IPS-NIHi7 (cell line): Measurements from ENCODE around the gene ATXN1.
A peak's percentile ranks its signal among the peaks of the same experiment; 100 is the strongest.
"Not testable (repeated sequence)": the region's sequence is repeated elsewhere in the genome, so short reads cannot be mapped to it uniquely, and the experiment has no call there.

Experiments used
- DNase-seq: peaks from one replicate; pipeline ENCODE4 v3.0.0; 2012; ENCODE audit warnings: mixed read lengths; ENCODE audit errors: extremely low spot score

The ATXN1 gene

DNA sequence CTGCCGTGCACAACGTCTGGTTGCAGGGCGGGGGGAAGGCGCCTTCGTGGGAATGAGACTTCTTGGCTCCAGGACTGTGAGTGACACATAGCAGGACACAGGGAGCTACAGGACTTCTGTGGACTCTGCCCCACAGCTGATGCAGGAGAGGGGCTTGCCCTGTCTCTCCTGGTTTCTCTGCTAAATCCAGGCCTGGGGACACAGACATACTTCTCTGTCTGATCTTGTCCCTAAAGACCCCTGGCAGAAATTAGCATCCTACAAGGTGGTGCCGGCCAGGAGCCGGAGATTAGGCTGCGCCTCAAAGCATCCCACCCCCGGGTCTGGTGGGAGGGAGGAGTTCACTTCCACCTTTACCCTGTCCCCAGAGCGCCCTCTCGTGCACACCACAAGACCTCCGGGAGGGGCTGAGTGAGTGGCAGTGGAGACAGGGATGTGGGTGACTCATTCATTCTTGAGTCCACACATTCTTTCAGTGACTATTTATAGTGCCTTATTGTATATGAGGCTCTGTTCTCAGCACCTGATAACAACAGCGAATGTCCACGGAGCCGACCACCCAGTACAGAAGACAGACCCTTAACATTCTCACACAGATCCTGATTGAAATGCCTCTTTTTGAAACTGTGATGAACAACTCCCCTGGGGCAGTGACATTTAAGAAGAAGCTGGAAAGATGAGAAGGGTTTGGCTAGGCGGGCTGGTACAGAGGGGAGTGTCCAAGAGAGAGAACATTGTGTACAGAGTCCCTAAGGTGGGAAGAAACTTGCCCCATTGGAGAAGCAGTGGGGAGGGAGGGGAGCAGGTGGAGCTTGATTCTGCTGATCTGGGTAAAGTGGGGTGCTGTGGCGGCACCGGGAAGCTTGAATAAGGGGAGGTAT lies 483.9 kb downstream of the ATXN1 start:
- DNase-seq: peak; percentile 87

DNA sequence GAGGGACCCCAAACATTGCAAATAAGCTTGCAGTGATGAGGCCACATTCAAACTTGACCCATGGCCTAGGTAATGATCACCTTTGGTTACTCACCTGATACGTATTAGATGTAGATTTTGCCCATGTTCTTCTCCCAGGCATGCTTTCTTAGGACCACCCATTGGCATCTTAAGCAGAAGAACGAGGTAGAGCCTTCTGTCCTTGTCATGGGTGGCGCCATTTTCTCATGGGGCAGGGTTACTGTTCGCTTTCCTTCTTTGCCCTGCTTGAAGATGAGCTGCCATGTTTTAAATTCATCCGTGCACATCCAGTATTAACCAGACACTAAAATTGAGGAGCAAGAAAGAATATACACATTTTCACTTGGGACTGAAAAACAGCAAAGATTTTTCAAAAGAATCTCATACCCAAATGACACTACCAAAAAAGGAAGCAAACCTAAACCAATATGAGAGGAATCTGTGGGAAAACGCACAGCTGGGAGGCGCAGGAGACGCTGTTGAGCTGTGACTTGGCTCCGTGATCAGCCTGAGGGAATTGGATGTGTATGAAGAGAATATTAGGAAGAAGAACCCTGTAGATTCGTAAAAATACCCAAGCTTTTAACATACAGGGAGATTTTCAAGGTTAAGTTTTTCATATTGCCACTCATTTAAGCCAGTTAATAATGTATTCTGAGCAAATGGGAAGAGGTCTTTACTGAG lies 486.2 kb downstream of the ATXN1 start:
- no peak for DNase-seq

DNA sequence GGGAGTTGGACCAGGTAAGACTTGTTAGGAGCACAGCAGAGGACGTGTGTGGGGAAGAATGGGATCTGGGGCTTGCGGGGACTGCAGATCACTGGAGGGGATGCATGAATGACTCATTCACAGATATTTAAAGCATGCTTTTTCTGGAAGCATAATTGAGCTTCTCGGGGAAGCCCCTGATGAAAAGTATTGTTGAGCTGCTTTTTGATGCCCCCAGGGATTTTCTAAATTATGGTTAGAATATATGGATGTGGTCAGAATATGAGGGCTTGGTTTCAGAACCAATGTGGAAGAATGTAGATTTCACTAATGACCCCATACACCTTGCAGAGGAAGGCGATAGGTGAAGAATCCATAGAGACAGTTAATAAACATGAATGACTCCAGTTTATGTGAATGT lies 486.8 kb downstream of the ATXN1 start:
- DNase-seq: no peak

DNA sequence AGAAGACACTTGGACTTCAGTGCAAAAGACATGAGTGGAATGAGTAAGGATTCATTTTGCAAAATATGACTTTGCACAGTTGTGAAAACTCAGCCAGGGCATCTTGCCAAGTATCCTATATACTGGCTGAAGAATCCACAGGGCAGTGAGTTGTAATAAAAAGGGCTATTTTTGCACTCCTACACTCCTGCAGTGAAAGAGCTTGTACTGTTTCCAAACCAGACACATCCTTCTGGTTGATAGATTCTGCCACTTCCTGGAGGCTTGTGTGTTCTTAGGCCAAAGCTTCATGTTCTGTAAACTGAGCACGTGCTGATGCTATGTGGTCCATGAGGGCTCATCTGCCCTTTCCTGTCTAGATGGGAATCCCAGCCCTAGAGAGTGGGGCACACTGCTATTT lies 488.0 kb downstream of the ATXN1 start:
- no peak for DNase-seq

DNA sequence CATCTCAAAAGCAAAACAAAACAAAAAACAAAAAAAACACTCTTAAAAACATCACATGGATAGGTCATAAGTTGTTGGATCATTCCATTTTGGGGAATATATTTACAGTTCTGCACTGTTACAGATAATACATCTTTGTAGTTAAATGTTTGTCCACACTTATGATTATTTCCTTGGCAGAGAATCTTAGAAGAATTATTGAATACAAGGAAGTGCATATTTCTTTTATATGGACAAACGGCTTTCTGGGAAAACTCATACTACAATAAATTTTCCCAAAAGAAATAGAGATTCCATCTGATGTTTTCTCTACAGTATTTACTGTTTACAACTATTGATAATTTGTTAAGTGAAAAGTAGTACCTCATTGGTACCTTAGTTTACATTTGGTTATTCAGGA lies 489.1 kb downstream of the ATXN1 start:
- no peak for DNase-seq

DNA sequence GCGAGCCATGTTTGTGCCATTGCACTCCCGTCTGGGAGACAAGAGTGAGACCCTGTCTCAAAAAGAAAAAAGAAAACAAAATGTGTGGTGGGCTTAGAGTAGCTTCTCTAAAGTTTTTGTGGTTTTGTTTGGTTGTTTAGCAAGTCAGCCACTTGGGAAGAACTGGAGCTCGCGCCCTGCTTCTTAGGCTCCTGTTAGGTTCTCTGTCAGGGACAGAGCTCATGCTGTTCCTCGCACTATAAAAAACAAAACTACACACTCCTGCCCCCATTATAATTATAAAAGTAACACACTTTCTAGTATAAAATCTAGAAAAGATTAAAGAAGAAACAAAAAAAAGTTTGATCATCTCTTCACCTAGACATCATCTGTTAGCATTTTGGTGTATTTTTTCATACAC lies 489.8 kb downstream of the ATXN1 start:
- no peak for DNase-seq

DNA sequence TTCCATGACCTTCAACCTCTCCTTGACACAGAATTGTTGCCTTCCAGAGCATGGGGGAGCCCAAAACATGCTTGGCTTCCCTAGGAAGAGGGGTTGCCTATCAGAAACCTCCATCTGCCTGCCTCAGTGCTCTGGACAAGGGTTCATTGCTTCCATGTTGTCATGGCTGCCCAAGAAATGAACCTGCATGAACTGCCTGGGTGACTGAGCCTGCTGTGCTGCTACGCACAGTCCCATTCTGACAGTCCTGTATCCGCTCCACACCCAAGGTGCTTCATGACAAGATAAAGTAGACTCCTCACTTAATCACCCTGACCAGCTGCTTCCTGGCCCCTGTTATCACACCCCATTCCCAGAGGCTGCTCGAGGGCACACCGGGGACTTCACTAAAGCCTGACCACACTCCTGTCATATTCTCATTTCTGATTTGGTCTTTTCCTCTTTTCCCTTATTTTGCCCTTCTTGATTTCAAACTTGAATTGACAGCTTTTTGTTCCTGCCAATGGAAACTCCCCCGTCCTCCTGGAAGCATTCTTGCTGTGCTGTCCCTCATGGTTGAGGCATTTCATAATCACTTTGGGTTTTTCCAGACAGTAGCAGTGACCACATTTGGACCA lies 491.0 kb downstream of the ATXN1 start:
- no peak for DNase-seq

DNA sequence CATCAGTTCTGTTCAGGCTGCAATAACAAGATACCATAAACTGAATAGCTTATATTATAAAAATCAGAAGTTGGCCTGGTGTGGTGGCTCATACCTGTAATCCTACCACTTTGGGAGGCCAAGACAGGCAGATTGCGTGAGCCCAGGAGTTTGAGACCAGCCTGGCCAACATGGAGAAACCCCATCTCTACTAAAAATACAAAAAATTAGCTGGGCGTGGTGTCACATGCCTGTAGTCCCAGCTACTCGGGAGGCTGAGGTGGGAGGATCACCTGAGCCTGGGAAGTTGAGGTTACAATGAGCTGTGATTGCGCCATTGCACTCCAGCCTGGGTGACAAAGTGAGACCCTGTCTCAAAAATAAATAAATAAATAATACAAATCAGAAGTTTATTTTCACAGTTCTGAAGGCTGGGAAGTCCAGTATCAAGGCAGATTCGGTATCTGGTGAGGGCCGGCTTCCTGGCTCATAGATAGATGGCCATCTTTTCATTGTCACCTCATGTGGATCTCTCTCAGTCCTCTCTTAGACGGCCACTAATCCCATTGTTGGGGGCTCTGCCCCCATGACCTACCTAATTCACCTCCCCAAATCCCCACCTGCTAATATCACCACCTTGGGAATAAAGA lies 491.7 kb downstream of the ATXN1 start:
- not testable (repeated sequence) for DNase-seq

DNA sequence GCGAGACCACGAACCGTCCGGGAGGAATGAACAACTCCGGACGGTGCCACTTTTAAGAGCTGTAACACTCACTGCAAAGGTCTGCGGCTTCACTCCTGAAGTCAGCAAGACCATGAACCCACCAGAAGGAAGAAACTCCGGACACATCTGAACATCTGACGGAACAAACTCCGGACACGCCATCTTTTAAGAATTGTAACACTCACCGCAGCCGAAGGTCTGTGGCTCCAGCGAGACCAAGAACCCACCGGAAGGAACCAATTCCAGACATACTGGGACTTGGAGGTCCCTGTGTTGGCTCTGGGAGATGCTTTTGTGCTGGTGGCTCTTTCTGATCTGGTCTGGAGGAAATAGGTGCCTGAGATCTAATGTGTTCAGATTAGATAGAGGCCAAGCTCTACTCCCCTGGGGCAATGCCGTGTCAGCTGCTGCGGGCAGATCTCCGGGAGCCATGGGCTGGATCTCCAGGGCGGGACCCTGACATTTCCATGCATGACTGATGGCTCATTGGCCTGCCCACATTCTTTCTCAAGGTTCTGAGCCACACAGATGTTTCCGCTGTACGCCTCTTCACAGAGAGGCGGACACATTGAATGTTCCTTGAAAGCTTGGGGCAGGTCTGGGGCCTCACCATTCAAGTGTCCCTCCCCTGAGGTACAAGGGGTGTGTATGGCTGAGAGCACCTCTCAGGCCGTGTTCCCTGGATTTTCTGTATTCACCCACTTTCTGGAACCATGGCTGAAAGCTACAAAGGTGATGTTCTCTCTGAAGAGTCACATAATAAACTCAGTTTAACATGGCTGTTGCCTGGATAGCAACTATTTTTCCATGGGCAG lies 493.6 kb downstream of the ATXN1 start:
- no peak for DNase-seq

DNA sequence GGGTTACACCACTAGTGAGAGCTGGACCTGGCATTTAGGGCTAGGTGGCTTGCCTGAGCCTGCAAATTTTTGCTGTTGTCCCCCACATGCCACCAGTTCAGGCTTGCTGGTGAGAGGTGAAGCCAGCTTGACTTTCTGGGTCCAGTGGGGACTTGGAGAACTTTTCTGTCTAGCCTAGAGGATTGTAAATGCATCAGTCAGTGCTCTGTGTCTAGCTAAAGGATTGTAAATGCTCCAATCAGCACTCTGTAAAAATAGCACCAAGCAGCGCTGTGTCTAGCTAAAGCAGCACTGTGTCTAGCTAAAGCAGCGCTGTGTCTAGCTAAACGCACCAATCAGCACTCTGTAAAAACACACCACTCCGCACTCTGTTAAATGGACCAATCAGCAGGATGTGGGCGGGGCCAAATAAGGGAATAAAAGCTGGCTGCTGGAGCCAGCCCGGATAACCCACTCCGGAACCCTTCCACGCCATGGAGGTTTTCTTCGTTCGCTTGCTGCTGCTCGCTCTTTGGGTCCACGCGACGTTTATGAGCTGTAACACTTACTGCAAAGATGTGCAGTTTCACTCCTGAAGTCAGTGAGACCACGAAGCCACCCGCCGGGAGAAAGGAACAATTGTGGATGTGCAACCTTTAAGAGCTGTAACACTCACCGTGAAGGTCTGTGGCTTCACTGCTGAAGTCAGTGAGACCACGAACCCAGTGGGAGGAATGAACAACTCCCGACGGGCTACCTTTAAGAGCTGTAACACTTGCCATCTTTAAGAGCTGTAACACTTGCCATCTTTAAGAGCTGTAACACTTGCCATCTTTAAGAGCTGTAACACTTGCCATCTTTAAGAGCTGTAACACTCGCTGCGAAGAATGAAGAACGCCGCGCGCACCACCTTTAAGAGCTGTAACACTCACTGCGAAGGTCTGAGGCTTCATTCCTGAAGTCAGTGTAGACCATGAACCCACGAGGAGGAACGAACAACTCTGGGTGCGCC lies 495.6 kb downstream of the ATXN1 start:
- no peak for DNase-seq

DNA sequence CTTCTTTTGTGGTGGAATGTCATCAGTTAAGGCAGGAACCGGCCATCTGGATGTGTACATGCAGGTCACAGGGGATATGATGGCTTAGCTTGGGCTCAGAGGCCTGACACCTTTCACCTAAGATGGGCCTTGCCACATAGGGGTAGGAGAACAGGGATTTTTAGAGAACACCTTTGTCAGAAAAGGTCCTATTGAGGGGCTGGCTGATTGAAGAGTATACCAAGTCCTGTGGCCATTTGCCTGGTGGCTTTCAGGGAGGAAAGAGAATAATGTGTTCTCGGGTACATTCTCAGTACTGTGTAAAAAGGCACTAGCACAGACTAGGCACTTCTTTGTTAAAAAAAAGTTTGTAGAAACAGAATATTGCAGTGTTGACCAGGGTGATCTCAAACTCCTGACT lies 496.5 kb downstream of the ATXN1 start:
- no peak for DNase-seq

DNA sequence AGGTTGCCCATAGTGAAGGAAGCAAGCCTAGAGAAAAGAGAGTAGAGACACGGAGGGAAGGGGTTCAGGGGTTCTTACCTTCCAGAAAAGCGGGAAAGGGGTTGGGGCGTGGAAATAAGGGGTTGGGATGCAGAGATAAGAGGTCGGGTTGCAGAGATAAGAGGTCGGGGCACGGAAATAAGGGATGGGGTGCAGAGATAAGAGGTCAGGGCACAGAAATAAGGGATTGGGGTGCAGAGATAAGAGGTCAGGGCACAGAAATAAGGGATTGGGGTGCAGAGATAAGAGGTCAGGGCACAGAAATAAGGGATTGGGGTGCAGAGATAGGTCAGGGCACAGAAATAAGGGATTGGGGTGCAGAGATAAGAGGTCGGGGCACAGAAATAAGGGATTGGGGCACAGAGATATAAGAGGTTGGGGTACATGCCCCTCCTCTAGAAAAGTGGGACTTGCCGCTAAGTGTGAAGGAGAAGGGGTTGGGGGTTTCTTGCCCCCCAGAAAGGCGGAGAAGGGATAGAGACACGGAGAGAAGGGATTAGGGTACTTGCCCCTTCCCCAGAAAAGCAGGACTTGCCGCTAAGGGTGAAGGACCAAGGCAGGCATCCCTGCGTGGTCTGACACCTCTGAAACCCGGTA lies 497.7 kb downstream of the ATXN1 start:
- DNase-seq: not testable (repeated sequence)

DNA sequence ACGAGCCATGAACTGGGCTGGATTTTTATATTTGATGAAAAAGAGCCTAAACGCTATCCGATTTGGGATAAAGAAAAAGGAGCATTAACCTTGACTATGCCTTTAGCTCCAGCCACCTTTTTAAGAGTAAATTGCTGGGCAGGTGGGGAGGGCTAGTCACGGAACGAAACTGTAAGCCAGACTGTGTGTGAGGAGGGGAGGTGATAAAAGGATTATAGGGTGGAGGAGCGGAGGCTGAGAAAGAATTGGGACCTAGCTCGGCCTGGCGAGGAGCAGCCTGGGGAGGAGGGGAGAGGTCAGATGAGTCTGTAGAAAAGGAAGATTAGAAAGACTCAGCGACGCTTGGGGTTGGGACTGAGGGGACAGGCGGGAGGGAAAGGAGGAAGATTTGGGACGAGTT lies 498.5 kb downstream of the ATXN1 start:
- not testable (repeated sequence) for DNase-seq

DNA sequence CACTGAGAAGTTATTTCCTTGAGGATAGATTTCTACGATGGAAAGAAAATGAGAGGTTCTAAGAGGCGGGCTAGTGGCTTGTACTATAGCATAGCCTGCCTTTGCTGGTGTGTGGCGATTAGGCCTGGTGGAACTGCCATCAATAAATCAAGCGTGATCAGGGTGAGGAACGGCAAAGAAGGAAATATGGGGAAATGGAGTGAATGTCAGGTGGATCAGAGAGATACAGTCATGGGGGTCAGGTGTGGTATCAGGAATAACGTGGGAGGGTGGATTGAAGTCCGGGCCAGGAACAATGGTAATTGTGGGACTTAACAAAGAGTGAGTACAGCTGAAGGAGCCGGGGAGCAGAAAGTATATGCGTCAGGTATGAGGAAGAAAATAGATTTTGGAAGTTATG lies 500.7 kb downstream of the ATXN1 start:
- not testable (repeated sequence) for DNase-seq

DNA sequence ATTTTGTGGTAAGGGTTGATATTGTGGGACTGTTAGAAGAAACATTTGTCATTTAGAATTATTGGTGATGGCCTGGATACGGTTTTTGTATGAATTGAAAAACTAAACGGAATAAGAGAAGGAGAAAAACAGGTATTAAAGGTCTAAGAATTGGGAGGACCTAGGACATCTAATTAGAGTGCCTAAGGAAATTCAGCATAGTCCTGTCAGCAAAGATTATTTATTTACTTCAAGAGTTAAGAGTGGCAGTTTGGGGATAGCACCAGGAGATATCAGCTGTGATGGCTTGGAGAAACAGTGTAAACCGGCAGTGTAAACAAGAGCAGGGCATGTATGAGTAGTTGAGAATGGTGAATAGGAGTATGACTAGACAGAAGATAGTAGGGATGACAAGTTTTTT lies 501.7 kb downstream of the ATXN1 start:
- not testable (repeated sequence) for DNase-seq

DNA sequence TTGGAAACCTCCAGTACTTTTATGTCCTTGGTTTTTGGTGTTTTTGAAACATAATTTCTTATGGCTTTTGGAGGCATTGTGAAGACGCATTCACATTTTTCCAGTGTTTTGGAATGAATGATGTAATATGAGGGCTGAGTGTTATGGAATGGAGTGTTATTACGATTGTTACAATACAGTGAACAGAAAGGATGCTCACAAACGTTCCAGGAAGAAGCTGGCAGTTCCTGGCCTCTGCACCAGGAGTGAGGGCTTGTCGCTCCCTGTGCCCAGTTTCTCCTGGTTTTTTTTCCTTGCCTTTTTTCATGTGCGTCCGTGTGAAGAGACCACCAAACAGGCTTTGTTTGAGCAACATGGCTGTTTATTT lies 502.6 kb downstream of the ATXN1 start:
- DNase-seq: no peak

DNA sequence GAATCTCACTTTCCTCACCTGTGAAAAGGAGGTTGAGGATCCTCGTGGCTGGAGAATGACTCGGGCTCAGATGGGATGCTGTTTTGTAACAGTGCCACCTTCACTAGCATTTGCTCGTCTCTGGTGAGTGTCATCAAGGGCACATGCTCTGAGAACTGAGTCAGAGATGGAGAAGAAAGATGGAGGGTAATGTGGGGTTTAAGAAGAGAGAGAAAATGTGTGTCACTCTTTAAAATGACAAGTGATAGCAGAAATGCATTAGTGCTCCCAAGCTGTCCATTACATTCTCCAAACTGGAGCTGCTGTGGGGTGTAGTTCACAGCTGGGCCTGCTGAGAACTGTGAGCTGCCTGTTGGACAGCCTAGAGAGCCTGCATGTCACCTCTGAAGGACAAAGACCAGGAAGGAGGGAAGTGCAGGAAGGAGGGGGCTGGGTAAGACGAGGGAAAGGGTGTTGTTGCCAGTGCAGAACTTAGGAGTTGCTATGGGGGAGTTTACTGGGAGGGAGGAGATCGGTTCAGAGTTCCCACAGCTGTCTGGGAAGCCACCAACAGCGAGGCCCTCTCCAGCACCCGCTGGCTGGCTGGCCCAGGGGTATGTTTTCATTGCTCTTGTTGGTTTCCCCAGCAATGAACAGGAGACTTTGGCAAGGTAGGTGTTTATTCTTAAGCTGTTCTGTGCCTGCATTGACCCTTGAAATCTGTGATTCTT lies 503.1 kb downstream of the ATXN1 start:
- DNase-seq: peak; percentile 46

DNA sequence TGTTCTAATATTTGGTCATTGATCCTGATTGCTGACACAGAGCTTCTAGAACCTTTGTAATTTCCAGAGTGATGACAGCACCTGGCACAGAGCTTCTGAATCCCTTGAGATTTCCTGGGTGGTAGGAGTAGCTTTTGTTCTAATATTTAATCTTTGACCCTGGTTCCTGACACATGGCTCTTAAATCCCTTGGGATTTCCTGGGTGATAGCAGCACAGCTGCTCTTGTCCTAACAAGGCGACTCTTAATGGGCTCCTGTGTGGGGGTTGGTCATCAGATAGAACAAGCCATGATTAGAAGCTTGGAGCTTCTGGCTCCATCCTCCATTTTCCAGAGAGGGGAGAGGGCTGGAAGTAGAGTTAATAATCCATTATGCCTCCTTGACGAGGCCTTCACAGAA lies 504.5 kb downstream of the ATXN1 start:
- DNase-seq: no peak

DNA sequence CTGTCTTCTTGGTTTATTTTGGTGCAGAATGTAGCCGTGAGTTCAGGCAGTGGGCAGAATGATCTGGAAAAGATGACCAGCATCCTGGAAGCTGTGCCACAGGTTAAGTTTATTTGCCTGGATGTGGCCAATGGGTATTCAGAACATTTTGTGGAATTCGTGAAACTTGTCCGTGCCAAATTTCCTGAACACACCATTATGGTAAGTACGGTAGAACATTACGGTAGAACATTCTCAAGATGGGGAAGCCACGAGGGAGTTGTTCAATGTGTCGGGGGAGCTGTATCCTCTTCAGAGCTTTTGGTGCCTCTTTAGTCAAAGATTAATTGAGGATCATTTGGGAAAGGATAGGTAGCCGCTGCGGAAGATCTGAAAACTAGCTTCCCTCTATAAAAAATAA lies 506.7 kb downstream of the ATXN1 start:
- DNase-seq: no peak
